HepG2 (cell line): ENCODE measurements around the gene ANKRD29. TPM values are rescaled to one million over a fixed set of nuclear protein-coding genes. Genes with fewer than 3 reads are reported as not detected.

ENCODE experiments used
- ATAC-seq: fragments of 200-7000 bp; cut with Tn5 transposase; 3 replicates; pipeline ENCODE4 v1.9.1; 2020; ENCODE audit warnings: mild to moderate bottlenecking, moderate library complexity
- BruUV-seq: library from RNA; stranded (reverse); fragments of 400-500 nt; replicated peaks from 2 replicates; lab custom pipeline; 2021; lab: Mats Ljungman, UMichigan
- CTCF ChIA-PET: fragments of 300-600 bp; formaldehyde crosslinking; extraction: SDS; loops from one replicate; lab custom pipeline; 2021; ENCODE audit warnings: low total read pairs, inconsistent platforms, low intra/inter-chr PET ratio; lab: Yijun Ruan, JAX
- POLR2A ChIA-PET: fragments of 350-600 bp; sonication (Branson Sonifier 250); formaldehyde crosslinking; loops from one replicate; lab custom pipeline; 2020; ENCODE audit warnings: antibody characterized with exemption, inconsistent platforms; lab: Yijun Ruan, JAX
- DNase-seq: peaks from one replicate; pipeline ENCODE4 v3.0.0-alpha.2; 2015; ENCODE audit warnings: low spot score
- FAIRE-seq: peaks from 3 replicates; lab custom pipeline; 2011; peaks lifted over from hg19 to GRCh38; lab: Jason Lieb, UNC
- H2AFZ ChIP-seq: one replicate; pipeline ENCODE4 v1.6.1; 2011; ENCODE audit warnings: low read length, inconsistent platforms
- H3K27ac ChIP-seq: fragments of 300-600 bp; 3 replicates; pipeline ENCODE4 v1.8.0; 2011; ENCODE audit warnings: mixed run types, mild to moderate bottlenecking, mixed read lengths, low read length, inconsistent platforms; ENCODE audit not compliant: insufficient read depth; ENCODE audit errors: extremely low read length
- H3K27me3 ChIP-seq, 2 experiments: fragments of 200-600 bp in 1 of 2; 2 replicates in 1 of 2; 3 replicates in 1 of 2; pipeline versions ENCODE4 v1.6.0 to v1.8.0; 2011; ENCODE audit warnings: low read length in 2 of 2, mild to moderate bottlenecking in 2 of 2, moderate library complexity in 2 of 2, inconsistent platforms in 1 of 2; ENCODE audit not compliant: insufficient read depth in 2 of 2, control insufficient read depth in 1 of 2
- H3K36me3 ChIP-seq, 2 experiments: fragments of 200-600 bp in 1 of 2; replicated peaks in 1 of 2; 2 replicates in 1 of 2; 3 replicates in 1 of 2; pipeline versions ENCODE4 v1.5.1 to v1.8.0; 2011; ENCODE audit warnings: low read length in 2 of 2, inconsistent platforms in 1 of 2; ENCODE audit not compliant: insufficient read depth in 2 of 2, control insufficient read depth in 1 of 2
- H3K4me1 ChIP-seq: 2 replicates; pipeline ENCODE4 v1.5.1; 2012; ENCODE audit warnings: low read length, inconsistent platforms; ENCODE audit not compliant: insufficient read depth
- H3K4me2 ChIP-seq: 2 replicates; pipeline ENCODE4 v1.6.0; 2011; ENCODE audit warnings: low read depth, low read length, inconsistent platforms
- H3K4me3 ChIP-seq, 3 experiments: fragments of 200-600 bp in 1 of 3; sonication (generic), shearing (Covaris generic) in 1 of 3; replicated peaks in 1 of 3; 2 replicates each; pipeline ENCODE4 v1.5.1; 2011 to 2016; ENCODE audit warnings: low read length in 3 of 3, inconsistent platforms in 2 of 3, low read depth in 2 of 3, mild to moderate bottlenecking in 2 of 3, control low read depth in 1 of 3, mixed read lengths in 1 of 3; ENCODE audit not compliant: insufficient read depth in 1 of 3
- H3K79me2 ChIP-seq: one replicate; pipeline ENCODE4 v1.6.1; 2011; ENCODE audit warnings: low read length, inconsistent platforms; ENCODE audit not compliant: insufficient read depth
- H3K9ac ChIP-seq: 2 replicates; pipeline ENCODE4 v1.6.0; 2011; ENCODE audit warnings: mild to moderate bottlenecking, low read depth, low read length, inconsistent platforms; ENCODE audit not compliant: insufficient read depth
- H3K9me3 ChIP-seq: 2 replicates; pipeline ENCODE4 v1.5.1; 2012; ENCODE audit warnings: mild to moderate bottlenecking, low read length
- H4K20me1 ChIP-seq: 2 replicates; pipeline ENCODE4 v1.6.0; 2011; ENCODE audit warnings: inconsistent platforms, mild to moderate bottlenecking, low read length, moderate library complexity; ENCODE audit not compliant: insufficient read depth
- IRX3 ChIP-seq: sonication (generic); formaldehyde crosslinking; IDR thresholded peaks from 2 replicates; pipeline ENCODE4 v1.8.1; 2023; ENCODE audit warnings: mild to moderate bottlenecking, low read depth, missing genetic modification reagents, borderline replicate concordance
- NFE2L1 ChIP-seq: sonication (generic); formaldehyde crosslinking; IDR thresholded peaks from 2 replicates; pipeline ENCODE4 v1.4.0; 2020; ENCODE audit warnings: missing genetic modification reagents, mild to moderate bottlenecking, borderline replicate concordance
- ZNF562 ChIP-seq: sonication (generic); formaldehyde crosslinking; IDR thresholded peaks from 2 replicates; pipeline ENCODE4 v1.8.0; 2022; ENCODE audit warnings: missing genetic modification reagents, borderline replicate concordance
- ZNF710 ChIP-seq: sonication (generic); formaldehyde crosslinking; IDR thresholded peaks from 2 replicates; pipeline ENCODE4 v1.5.0; 2020; ENCODE audit warnings: mild to moderate bottlenecking, missing genetic modification reagents, borderline replicate concordance
- WGBS: methylation state at CpG from one replicate; pipeline ENCODE4 v1.1.6; 2017; ENCODE audit warnings: low lambda C conversion rate; 5-methylcytosine and 5-hydroxymethylcytosine counted together
- in situ Hi-C: cut with HindIII; loops from 2 replicates; pipeline ENCODE4 v1.10.0; 2017; ENCODE audit warnings: low pct_unique_long_range_greater_than_20kb; ENCODE audit not compliant: extremely low pct_ligation_motif_present
- intact Hi-C: fragments of 100-400 bp; cut with micrococcal nuclease; formaldehyde crosslinking; loops from one replicate; pipeline ENCODE4 v1.10.0; 2022; ENCODE audit not compliant: unreplicated experiment
- polyA plus RNA-seq, 8 experiments: library from polyadenylated mRNA; depleted of rRNA in 3 of 8; stranded (reverse) in 7 of 8; unstranded in 1 of 8; fragments of >200 nt; fragmentation: Illumina TruSeq in 4 of 8; extraction: Trizol in 4 of 8; gene quantifications; 2 replicates each; pipeline versions ENCODE4 v1.2.1 to v1.2.3, GENCODE V29; 2011 to 2016; ENCODE audit warnings: low read depth in 4 of 8, missing spikeins in 1 of 8, mixed read lengths in 1 of 8; ENCODE audit not compliant: insufficient read depth in 1 of 8
- total RNA-seq, 5 experiments: library from RNA; depleted of rRNA; stranded (reverse); fragments of >200 nt; fragmentation: Illumina TruSeq; extraction: Trizol; gene quantifications; 2 replicates each; pipeline ENCODE4 v1.2.3, GENCODE V29; 2016; ENCODE audit warnings: low read depth in 1 of 5
- TF ChIP-seq, protein P1 (sequence below): sonication (generic); formaldehyde crosslinking; IDR thresholded peaks from 2 replicates; pipeline ENCODE4 v1.4.0; 2020; ENCODE audit warnings: mild to moderate bottlenecking, missing genetic modification reagents
- TF ChIP-seq, protein P2 (sequence below): sonication (generic); formaldehyde crosslinking; IDR thresholded peaks from 2 replicates; pipeline ENCODE4 v1.5.0; 2020; ENCODE audit warnings: mild to moderate bottlenecking, missing genetic modification reagents
- TF ChIP-seq, protein P3 (sequence below): sonication (generic); formaldehyde crosslinking; IDR thresholded peaks from 2 replicates; pipeline ENCODE4 v1.9.0; 2021; ENCODE audit warnings: missing genetic modification reagents, mild to moderate bottlenecking, borderline replicate concordance

Gene ANKRD29
- total and polyA plus RNA-seq, 2 of the 13 experiments (the other 11 are each of a cell fraction or from before 2014, with no cell fraction given), result not detected

- H3K36me3 ChIP-seq, result peaks cover 10 to 33% of the 10 kb centered on the region in 2 experiments
- ATAC-seq, result peak; percentile 36
- H3K9me3 ChIP-seq, result no peaks in the 10 kb centered on the region
- H3K9ac ChIP-seq, result peak overlapping the region; percentile 32
- peaks cover 10% of the 10 kb centered on the region; the same call in 1 of the 2 replicates for H4K20me1 ChIP-seq
- ChIA-PET POLR2A (interaction anchor here (3.0 kb wide), 1 partner anchor 16 kb away, joined by 12 read pairs; no protein-coding TSS in a partner anchor), CTCF (no interaction called here)
- 6% methylated on average over 3 of the region's 5 CpGs for WGBS
- in situ Hi-C loops, result no loop called here
- intact Hi-C loops, result no loop called here
- peaks cover 38% of the 10 kb centered on the region for H3K79me2 ChIP-seq
- H3K4me3 ChIP-seq, result no peak overlapping the region
- BruUV-seq, result no TSS peak
- peak overlapping the region; percentile 13 for H3K4me2 ChIP-seq
- peak overlapping the region; percentile 74 for H3K27ac ChIP-seq
- no peak for TF ChIP-seq IRX3 (CRISPR knock-in tag)
- TF ChIP-seq ZNF562 (CRISPR knock-in tag), result no peak
- no peak for TF ChIP-seq ZNF710 (CRISPR knock-in tag)
- no peaks in the 10 kb centered on the region for H3K27me3 ChIP-seq
- FAIRE-seq, result no peak
- H2AFZ ChIP-seq, result no peak overlapping the region
- H3K4me1 ChIP-seq, result peaks cover 83% of the 10 kb centered on the region
- no peak for DNase-seq
Observed at GRCh38 chr18:23572570-23572969, 90.1 kb downstream of the ANKRD29 start.

DNA sequence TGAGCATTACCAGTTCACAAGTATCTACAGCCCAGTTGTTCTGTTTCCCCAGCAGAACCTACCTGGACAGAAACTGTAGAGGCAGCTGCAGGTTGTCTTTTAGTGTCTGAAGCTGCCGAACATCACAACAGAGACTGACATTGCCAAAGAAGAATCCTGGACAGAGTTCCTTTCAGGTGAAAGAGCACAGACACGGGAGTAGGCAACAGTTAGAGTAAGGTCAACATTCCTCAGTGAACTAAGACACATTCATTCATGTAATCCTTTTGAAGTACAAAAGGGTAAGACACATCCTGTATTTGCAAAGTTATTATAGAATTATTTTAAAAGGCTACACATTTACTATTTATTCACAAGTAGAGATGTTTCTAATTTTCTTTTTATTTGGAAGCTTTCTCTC is 90.7 kb downstream of the ANKRD29 start:
- Histone ChIP-seq H3K79me2 (peaks cover 38% of the 10 kb centered on the region), H2AFZ (no peak overlapping the region), H3K27me3 (no peaks in the 10 kb centered on the region), H3K27ac (peak overlapping the region; percentile 74), H3K36me3 (peaks cover 10 to 39% of the 10 kb centered on the region in 2 experiments), H3K9ac (no peak overlapping the region), H3K4me1 (peaks cover 83% of the 10 kb centered on the region), H3K4me2 (peak overlapping the region; percentile 24; the same call in 1 of the 2 replicates), H3K4me3 (no peak overlapping the region), H3K9me3 (no peaks in the 10 kb centered on the region), H4K20me1 (peaks cover 10% of the 10 kb centered on the region; the same call in 1 of the 2 replicates)
- ChIA-PET CTCF (no interaction called here), POLR2A (interaction anchor here (3.0 kb wide), 1 partner anchor 16 kb away, joined by 12 read pairs; no protein-coding TSS in a partner anchor)
- in situ Hi-C loops, result no loop called here
- no TSS peak for BruUV-seq
- peak; percentile 78 for DNase-seq
- FAIRE-seq, result no peak
- 0% methylated on average over 2 of the region's 2 CpGs for WGBS
- ATAC-seq, result peak; percentile 62
- intact Hi-C loops, result no loop called here
- TF ChIP-seq NFE2L1 (CRISPR knock-in tag), result no peak
- TF ChIP-seq, protein P1, sequence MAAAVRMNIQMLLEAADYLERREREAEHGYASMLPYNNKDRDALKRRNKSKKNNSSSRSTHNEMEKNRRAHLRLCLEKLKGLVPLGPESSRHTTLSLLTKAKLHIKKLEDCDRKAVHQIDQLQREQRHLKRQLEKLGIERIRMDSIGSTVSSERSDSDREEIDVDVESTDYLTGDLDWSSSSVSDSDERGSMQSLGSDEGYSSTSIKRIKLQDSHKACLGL (CRISPR knock-in tag), result no peak
- TF ChIP-seq, protein P2, sequence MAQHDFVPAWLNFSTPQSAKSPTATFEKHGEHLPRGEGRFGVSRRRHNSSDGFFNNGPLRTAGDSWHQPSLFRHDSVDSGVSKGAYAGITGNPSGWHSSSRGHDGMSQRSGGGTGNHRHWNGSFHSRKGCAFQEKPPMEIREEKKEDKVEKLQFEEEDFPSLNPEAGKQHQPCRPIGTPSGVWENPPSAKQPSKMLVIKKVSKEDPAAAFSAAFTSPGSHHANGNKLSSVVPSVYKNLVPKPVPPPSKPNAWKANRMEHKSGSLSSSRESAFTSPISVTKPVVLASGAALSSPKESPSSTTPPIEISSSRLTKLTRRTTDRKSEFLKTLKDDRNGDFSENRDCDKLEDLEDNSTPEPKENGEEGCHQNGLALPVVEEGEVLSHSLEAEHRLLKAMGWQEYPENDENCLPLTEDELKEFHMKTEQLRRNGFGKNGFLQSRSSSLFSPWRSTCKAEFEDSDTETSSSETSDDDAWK (CRISPR knock-in tag), result no peak
- TF ChIP-seq, protein P3, sequence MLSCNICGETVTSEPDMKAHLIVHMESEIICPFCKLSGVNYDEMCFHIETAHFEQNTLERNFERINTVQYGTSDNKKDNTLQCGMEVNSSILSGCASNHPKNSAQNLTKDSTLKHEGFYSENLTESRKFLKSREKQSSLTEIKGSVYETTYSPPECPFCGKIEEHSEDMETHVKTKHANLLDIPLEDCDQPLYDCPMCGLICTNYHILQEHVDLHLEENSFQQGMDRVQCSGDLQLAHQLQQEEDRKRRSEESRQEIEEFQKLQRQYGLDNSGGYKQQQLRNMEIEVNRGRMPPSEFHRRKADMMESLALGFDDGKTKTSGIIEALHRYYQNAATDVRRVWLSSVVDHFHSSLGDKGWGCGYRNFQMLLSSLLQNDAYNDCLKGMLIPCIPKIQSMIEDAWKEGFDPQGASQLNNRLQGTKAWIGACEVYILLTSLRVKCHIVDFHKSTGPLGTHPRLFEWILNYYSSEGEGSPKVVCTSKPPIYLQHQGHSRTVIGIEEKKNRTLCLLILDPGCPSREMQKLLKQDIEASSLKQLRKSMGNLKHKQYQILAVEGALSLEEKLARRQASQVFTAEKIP, result no peak
